A549 (cell line): ENCODE results near the gene LRRC74A. TPM values are rescaled to one million over a fixed set of nuclear protein-coding genes. Genes with fewer than 3 reads are reported as not detected.

ENCODE experiments used
- ATAC-seq, 2 experiments: fragments of 200-7000 bp in 1 of 2; fragments of >200 bp in 1 of 2; cut with Nextera tagmentation in 1 of 2; cut with Tn5 transposase in 1 of 2; 3 replicates each; pipeline versions ENCODE4 v1.8.0 to v1.9.1; 2018 to 2020; ENCODE audit warnings: mild to moderate bottlenecking in 1 of 2, moderate library complexity in 1 of 2
- CTCF ChIA-PET: fragments of 300-600 bp; sonication (Branson Sonifier 250); formaldehyde crosslinking; extraction: SDS; loops from one replicate; lab custom pipeline; 2021; ENCODE audit warnings: antibody characterized with exemption, inconsistent platforms; lab: Yijun Ruan, JAX
- POLR2A ChIA-PET: fragments of 350-600 bp; formaldehyde crosslinking; extraction: SDS; loops from one replicate; lab custom pipeline; 2021; ENCODE audit warnings: antibody characterized with exemption, inconsistent platforms; lab: Yijun Ruan, JAX
- DNase-seq, 2 experiments: peaks; one replicate each; pipeline versions ENCODE4 v3.0.0 to v3.0.0-alpha.2; 2011 to 2016; ENCODE audit warnings: low read depth in 1 of 2, low spot score in 1 of 2
- FAIRE-seq: peaks from 2 replicates; lab custom pipeline; 2011; peaks lifted over from hg19 to GRCh38; lab: Jason Lieb, UNC
- H3K27ac ChIP-seq, 2 experiments: fragments of >200 bp; sonication (Bioruptor Twin); formaldehyde crosslinking; 3 replicates each; pipeline ENCODE4 v1.5.1; 2016 to 2017
- H3K4me1 ChIP-seq: fragments of >200 bp; sonication (Bioruptor Twin); formaldehyde crosslinking; 3 replicates; pipeline ENCODE4 v1.6.1; 2016
- H3K4me2 ChIP-seq: fragments of >200 bp; sonication (Bioruptor Twin); formaldehyde crosslinking; 3 replicates; pipeline ENCODE4 v1.6.1; 2016
- H3K4me3 ChIP-seq: fragments of >200 bp; sonication (Bioruptor Twin); formaldehyde crosslinking; 3 replicates; pipeline ENCODE4 v1.5.1; 2016
- H3K9me3 ChIP-seq: fragments of >200 bp; sonication (Bioruptor Twin); formaldehyde crosslinking; 3 replicates; pipeline ENCODE4 v1.6.1; 2016
- CBX8 ChIP-seq: fragments of 200-600 bp; sonication (generic); IDR thresholded peaks from 2 replicates; pipeline ENCODE4 v1.6.1; 2016
- CEBPB ChIP-seq, 2 experiments: fragments of >200 bp in 1 of 2; sonication (Bioruptor Twin) in 1 of 2; formaldehyde crosslinking in 1 of 2; IDR thresholded peaks; 2 replicates each; pipeline ENCODE4 v1.6.1; 2012 to 2016
- CHD2 ChIP-seq: fragments of 150-350 bp; IDR thresholded peaks from 2 replicates; pipeline ENCODE4 v1.6.1; 2014; ENCODE audit warnings: low read length; ENCODE audit not compliant: partially characterized antibody
- FOSL2 ChIP-seq, 2 experiments: fragments of 450-650 bp in 1 of 2; fragments of >200 bp in 1 of 2; sonication (Bioruptor Twin) in 1 of 2; formaldehyde crosslinking; IDR thresholded peaks; 2 replicates each; pipeline versions ENCODE4 v1.5.0 to v1.6.1; 2016 to 2020; ENCODE audit warnings: mild to moderate bottlenecking in 1 of 2, moderate library complexity in 1 of 2
- HDAC2 ChIP-seq: fragments of 200-600 bp; sonication (generic); IDR thresholded peaks from 2 replicates; pipeline ENCODE4 v1.6.1; 2016
- HOXA7 ChIP-seq: fragments of 250-450 bp; sonication (Bioruptor Pico); IDR thresholded peaks from 2 replicates; pipeline ENCODE4 v1.5.0; 2020; ENCODE audit warnings: mild to moderate bottlenecking, moderate library complexity
- JUNB ChIP-seq: fragments of >200 bp; sonication (Bioruptor Twin); formaldehyde crosslinking; IDR thresholded peaks from 2 replicates; pipeline ENCODE4 v1.6.1; 2016
- MAFK ChIP-seq: fragments of 450-650 bp; IDR thresholded peaks from 2 replicates; pipeline ENCODE4 v1.6.1; 2014; ENCODE audit not compliant: partially characterized antibody
- MYC ChIP-seq: IDR thresholded peaks from 2 replicates; pipeline ENCODE4 v1.6.1; 2012; ENCODE audit warnings: mild to moderate bottlenecking, inconsistent platforms, low read length, improper control_type of control experiment, borderline replicate concordance
- NR3C1 ChIP-seq: fragments of >200 bp; sonication (Bioruptor Twin); formaldehyde crosslinking; IDR thresholded peaks from 3 replicates; pipeline ENCODE4 v1.6.1; 2017
- RARB ChIP-seq: fragments of 250-450 bp; sonication (Bioruptor Pico); IDR thresholded peaks from 2 replicates; pipeline ENCODE4 v1.8.0; 2021; ENCODE audit warnings: mild to moderate bottlenecking, moderate library complexity
- RCOR1 ChIP-seq: fragments of 150-350 bp; IDR thresholded peaks from 2 replicates; pipeline ENCODE4 v1.6.1; 2014; ENCODE audit warnings: antibody characterized with exemption, low read length, low read depth
- SMC3 ChIP-seq: fragments of >200 bp; sonication (Bioruptor Twin); formaldehyde crosslinking; IDR thresholded peaks from 3 replicates; pipeline ENCODE4 v1.6.1; 2018; ENCODE audit warnings: inconsistent platforms
- ZC3H11A ChIP-seq: fragments of 450-650 bp; IDR thresholded peaks from 2 replicates; pipeline ENCODE4 v1.6.1; 2014; ENCODE audit warnings: antibody characterized with exemption, mild to moderate bottlenecking
- WGBS: methylation state at CpG from one replicate; pipeline ENCODE4 v1.1.6; 2017; ENCODE audit errors: missing lambda C conversion rate; 5-methylcytosine and 5-hydroxymethylcytosine counted together
- polyA plus RNA-seq, 4 experiments: library from polyadenylated mRNA; depleted of rRNA in 3 of 4; stranded (reverse); fragments of >200 nt; fragmentation: RNase III in 1 of 4; extraction: RNeasy Plus Mini Kit Qiagen cat#74134 plus additional on column Dnase treatment in 1 of 4; gene quantifications; 2 replicates in 3 of 4; 3 replicates in 1 of 4; pipeline ENCODE4 v1.2.3, GENCODE V29; 2011 to 2017
- TF ChIP-seq, protein P1 (sequence below): IDR thresholded peaks from 2 replicates; pipeline ENCODE4 v1.6.1; 2012; ENCODE audit warnings: low read depth, borderline replicate concordance
- TF ChIP-seq, protein P2 (sequence below): fragments of 450-650 bp; IDR thresholded peaks from 2 replicates; pipeline ENCODE4 v1.6.1; 2014; ENCODE audit warnings: antibody characterized with exemption

LRRC74A gene
- polyA plus RNA-seq, 2 of the 4 experiments (the other 2 are of a cell fraction), result not detected

DNA sequence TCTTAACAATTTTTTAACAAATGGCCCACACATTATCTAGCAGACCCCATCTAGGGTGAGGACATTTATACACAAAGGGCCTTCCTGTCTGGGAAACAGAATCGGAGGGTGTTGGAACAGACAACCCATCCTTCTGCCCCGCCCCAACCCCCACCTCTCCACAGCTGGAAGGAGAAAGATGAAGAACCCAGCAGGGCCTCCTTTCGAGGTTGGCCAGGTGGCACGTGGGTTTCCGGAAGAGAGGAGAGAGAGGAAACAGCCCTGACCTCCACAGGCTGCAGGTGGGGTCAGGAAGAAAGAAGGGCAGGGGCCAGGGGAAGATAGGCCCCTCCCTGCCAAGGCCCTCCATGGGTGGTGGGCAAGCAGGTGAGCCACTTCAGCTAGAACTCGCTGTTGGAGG is 57.2 kb downstream of the LRRC74A start:
- POLR2A ChIA-PET, result no interaction called here
- TF ChIP-seq RARB (CRISPR knock-in tag) (no peak), CHD2 (no peak)
- TF ChIP-seq, all 56 proteins: peak for 0
- H3K9me3 ChIP-seq, result no peaks in the 10 kb centered on the region
- H3K4me1 ChIP-seq, result no peaks in the 10 kb centered on the region
- no peak for DNase-seq
- ATAC-seq, result no peak
- CTCF ChIA-PET, result interaction anchor here (15.2 to 43.1 kb wide), 3 partner anchors 9 to 201 kb away, joined by 169 to 1600 read pairs (median 716); partner anchors contain the start of gene CIPC
- H3K27ac ChIP-seq, result peak overlapping the region in 1 of 2 experiments; percentile 13; a peak in 2 of 6 replicates
- FAIRE-seq, result no peak
- 78% methylated on average over 6 of the region's 6 CpGs for WGBS
- no peak overlapping the region for H3K4me3 ChIP-seq
- H3K4me2 ChIP-seq, result no peak overlapping the region

DNA sequence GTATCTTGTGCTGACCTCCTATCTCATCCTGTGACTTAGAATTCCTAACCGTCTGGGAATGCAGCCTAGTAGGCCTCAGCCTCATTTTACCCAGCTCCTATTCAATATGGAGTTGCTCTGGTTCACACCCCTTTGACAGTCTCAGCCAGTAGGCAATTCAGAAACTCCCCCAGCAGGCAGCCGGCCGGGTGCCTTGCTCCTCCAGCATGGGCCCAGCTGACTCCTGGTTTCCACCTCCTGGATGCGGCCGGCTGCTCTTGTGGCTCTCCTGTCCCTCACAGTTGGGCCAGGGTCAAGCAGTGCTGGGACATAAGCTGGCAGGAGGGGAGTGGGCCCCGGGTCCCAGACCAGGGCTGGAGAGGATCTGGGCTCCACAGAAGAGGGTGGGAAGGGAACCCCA is 58.2 kb downstream of the LRRC74A start:
- ATAC-seq, result no peak
- POLR2A ChIA-PET, result no interaction called here
- no peak for DNase-seq
- no peaks in the 10 kb centered on the region for H3K4me1 ChIP-seq
- H3K27ac ChIP-seq, result peak overlapping the region in 1 of 2 experiments; percentile 36; a peak in 2 of 6 replicates
- CTCF ChIA-PET, result interaction anchor here (15.2 to 43.1 kb wide), 3 partner anchors 10 to 200 kb away, joined by 169 to 1600 read pairs (median 716); partner anchors contain the start of gene CIPC
- no peak for FAIRE-seq
- TF ChIP-seq, protein P1, sequence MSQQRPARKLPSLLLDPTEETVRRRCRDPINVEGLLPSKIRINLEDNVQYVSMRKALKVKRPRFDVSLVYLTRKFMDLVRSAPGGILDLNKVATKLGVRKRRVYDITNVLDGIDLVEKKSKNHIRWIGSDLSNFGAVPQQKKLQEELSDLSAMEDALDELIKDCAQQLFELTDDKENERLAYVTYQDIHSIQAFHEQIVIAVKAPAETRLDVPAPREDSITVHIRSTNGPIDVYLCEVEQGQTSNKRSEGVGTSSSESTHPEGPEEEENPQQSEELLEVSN, result no peak
- TF ChIP-seq SMC3 (no peak), FOSL2 (IDR thresholded peaks at IDR 0.05) (no peak), FOSL2 (CRISPR knock-in tag; IDR thresholded peaks at IDR 0.05) (no peak), RCOR1 (no peak), CBX8 (no peak), HDAC2 (no peak)
- TF ChIP-seq, protein P2, sequence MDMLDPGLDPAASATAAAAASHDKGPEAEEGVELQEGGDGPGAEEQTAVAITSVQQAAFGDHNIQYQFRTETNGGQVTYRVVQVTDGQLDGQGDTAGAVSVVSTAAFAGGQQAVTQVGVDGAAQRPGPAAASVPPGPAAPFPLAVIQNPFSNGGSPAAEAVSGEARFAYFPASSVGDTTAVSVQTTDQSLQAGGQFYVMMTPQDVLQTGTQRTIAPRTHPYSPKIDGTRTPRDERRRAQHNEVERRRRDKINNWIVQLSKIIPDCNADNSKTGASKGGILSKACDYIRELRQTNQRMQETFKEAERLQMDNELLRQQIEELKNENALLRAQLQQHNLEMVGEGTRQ, result no peak
- H3K9me3 ChIP-seq, result no peaks in the 10 kb centered on the region
- no peak overlapping the region for H3K4me3 ChIP-seq
- WGBS, result 84% methylated on average over 6 of the region's 6 CpGs
- H3K4me2 ChIP-seq, result no peak overlapping the region

DNA sequence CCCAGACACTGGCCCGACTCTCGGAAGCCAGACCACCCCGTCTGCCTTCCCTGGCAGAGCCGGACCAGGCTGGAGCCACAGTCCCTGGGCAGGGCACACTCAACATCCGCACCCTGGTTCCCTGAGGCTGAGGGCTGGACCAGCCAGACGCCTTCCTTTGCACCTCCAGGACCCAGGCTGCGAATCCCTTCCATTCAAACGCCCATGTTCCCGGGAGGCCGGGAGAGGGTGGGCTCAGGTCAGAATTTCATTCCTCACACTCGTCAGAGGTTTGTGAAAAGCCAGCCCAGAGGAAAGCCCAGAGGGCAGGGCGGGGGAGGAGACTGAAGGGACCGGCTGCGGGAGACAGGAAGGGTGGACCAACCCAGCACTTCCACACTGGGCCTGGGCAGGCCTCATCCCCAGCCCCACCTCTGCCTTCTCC is 58.7 kb downstream of the LRRC74A start:
- no peak for FAIRE-seq
- TF ChIP-seq NR3C1, result no peak
- no peak for TF ChIP-seq CEBPB (IDR thresholded peaks at IDR 0.05)
- TF ChIP-seq SMC3, result no peak
- no peak for TF ChIP-seq RARB (CRISPR knock-in tag)
- no peak for TF ChIP-seq HOXA7 (CRISPR knock-in tag)
- no peak for TF ChIP-seq MAFK
- TF ChIP-seq CBX8, result no peak
- no peak for TF ChIP-seq MYC
- no peak overlapping the region for H3K4me2 ChIP-seq
- H3K4me3 ChIP-seq, result no peak overlapping the region
- H3K4me1 ChIP-seq, result no peaks in the 10 kb centered on the region
- no peaks in the 10 kb centered on the region for H3K9me3 ChIP-seq
- POLR2A ChIA-PET, result no interaction called here
- WGBS, result 88% methylated on average over 14 of the region's 14 CpGs
- peak in 1 of 2 experiments; percentile 25; a peak in 2 of 6 replicates for ATAC-seq
- no peak for DNase-seq
- CTCF ChIA-PET, result interaction anchor here (15.2 to 43.1 kb wide), 3 partner anchors 11 to 199 kb away, joined by 169 to 1600 read pairs (median 716); partner anchors contain the start of gene CIPC
- H3K27ac ChIP-seq, result peak overlapping the region in 1 of 2 experiments; percentile 36; a peak in 2 of 6 replicates

DNA sequence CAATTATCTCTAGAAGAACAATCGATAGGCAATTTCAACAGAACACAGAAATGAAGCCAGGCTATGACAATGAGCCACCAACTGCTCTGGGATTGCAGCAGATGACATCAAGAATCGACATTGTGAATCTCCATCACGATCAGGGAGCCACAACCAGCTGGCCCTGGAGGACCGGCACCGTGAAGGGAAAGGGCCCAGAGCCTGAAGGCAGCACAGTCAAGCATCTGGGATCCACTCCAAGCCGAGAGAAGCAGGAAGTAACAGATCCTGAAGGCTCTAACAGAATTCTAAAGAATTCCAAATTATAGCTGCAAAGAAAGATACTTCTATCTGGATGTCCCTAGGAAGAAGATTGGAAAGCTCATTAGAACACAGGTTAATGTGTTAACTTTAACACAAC is 61.0 kb downstream of the LRRC74A start:
- no peak for DNase-seq
- POLR2A ChIA-PET, result no interaction called here
- H3K4me1 ChIP-seq, result no peaks in the 10 kb centered on the region
- ATAC-seq, result no peak
- H3K27ac ChIP-seq, result no peak overlapping the region
- H3K9me3 ChIP-seq, result peaks cover 10% of the 10 kb centered on the region
- TF ChIP-seq JUNB (no peak), CEBPB (IDR thresholded peaks at IDR 0.05) (no peak), ZC3H11A (no peak)
- H3K4me2 ChIP-seq, result no peak overlapping the region
- no peak for FAIRE-seq
- WGBS, result 79% methylated on average over 6 of the region's 6 CpGs
- CTCF ChIA-PET, result interaction anchor here (15.2 to 43.1 kb wide), 3 partner anchors 13 to 197 kb away, joined by 169 to 1600 read pairs (median 716); partner anchors contain the start of gene CIPC
- H3K4me3 ChIP-seq, result no peak overlapping the region
